Measurements from ENCODE around the gene NACA. TPM values are rescaled to one million over a fixed set of nuclear protein-coding genes. Genes with fewer than 3 reads are reported as not detected.
"Not testable (repeated sequence)": the region's sequence is repeated elsewhere in the genome, so short reads cannot be mapped to it uniquely, and the experiment has no call there.

NACA gene
- total RNA-seq, 1 donor from 2014 or later: 717 TPM

DNA sequence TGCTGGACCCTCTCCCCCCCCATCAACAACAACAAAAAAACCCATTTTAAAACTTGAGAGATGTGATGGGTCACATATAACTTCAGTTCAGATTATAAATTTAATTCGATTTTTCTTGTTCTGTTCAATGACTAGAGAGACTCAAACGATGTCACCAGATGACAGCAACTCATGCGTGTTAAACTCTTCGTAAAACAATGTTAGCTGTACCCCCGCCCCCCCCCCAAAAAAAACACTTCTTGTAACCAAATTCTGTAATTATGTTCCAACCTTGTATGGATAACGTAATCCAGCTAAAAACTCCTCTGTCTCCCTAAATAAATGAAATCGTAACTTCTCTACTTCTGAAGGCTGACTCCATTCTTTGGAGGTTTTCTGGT, 614 bp upstream of the NACA start:
- intact Hi-C loops (cut with micrococcal nuclease): loop anchor here (1.0 to 10.0 kb wide), 17 partner anchors 27 to 1029 kb away; partner anchors contain the start of genes CDK4, DDIT3, DNAJC14 and MARCHF9

DNA sequence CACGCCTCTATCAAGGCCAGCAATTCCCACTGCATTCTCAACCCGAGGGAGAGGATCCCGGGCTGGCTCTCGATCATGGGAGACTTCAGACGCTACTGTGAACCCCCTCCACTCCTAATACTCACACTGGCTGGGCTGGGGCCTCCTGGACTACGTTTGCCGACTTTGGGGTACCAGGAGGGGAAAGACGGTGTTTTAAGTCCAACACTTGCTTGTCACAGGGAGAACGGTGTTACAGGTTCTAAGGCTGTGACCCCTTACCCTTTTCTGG, 463 bp downstream of the NACA start:
- intact Hi-C loops (cut with micrococcal nuclease): loop anchor here (2.0 to 10.0 kb wide), 2 partner anchors 606 to 1030 kb away; partner anchors contain the start of genes CDK4, MARCHF9 and ZC3H10

DNA sequence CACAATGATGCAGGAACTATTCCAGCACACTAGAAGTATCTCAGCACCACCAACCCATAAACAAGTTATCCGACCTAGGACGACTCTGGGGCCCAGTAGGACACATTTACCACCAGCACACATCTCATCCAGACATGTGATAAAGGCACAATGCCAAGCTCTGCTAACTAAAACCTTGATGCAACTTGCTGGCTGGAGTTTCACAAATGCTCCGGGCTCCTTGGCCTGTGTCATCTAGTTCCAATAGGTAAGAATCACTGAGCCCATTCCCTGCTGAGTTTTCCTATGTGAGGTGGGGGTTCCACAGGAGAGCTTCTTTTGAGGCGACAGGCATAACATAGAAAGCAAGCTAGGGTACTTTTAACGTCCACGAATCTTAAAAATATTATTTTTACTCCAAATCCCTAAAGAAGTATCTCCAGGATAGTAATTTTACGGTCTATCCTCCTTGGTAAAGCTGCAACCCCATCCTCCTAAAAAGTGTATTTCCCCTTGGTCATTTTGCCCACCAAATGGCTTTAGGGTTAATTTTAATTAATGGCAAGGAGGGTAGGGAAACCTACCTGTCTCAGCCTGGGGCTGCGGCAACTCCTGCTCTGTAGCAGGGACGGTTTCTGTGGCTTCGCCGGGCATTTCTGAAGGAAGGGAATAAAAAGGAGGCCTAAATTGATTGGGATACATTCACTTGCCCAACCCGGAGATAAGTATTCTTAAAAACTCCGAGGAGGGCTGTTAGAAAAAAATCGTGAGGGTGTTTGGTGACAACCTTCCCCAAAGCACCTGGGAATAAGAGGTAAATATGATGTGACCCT, 1.0 kb downstream of the NACA start:
- intact Hi-C loops (cut with micrococcal nuclease): loop anchor here (2.0 to 10.0 kb wide), 2 partner anchors 605 to 1031 kb away; partner anchors contain the start of genes CDK4, MARCHF9 and ZC3H10

DNA sequence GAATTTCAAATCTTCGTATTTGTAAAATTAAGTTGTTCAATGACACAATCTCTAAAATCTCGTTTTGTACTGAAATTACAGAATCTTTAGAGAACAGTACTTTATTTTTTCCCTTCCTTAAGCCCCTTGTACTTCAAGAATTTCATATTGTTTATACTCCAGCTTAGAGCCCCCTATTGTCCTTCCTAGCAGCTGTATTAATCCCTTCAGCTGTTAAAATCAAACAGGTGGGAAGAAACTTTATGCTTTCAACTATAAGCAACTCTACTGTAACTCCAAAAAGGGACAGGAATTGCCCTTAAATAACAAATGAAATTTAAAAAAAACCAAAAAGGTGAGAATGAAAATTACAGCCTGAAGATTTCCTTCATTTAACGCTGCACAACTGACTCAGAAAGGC, 1.7 kb downstream of the NACA start:
- intact Hi-C loops (cut with micrococcal nuclease): loop anchor here (10.0 kb wide), 1 partner anchor 1031 kb away; the partner anchor contains the start of genes CDK4 and MARCHF9

DNA sequence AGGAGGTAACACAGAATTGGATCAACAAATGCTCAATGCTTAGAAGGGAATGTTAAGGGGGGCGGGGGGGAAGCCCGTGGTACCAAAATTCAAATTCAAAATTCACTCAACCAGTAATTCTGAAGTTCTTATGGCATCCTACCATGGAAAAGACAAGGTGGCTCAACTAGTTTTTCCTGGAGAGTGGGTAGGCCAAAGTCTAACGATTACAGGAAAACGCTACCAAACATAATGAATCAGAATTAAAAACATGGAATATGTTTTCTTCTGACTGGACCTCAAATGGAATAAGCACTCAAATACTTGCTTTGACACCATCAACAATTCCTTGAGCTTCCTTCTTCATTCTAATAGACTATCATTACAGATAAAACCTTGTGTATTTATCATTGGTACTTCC, 2.3 kb downstream of the NACA start:
- intact Hi-C loops (cut with micrococcal nuclease): loop anchor here (10.0 kb wide), 1 partner anchor 1032 kb away; the partner anchor contains the start of genes CDK4 and MARCHF9

DNA sequence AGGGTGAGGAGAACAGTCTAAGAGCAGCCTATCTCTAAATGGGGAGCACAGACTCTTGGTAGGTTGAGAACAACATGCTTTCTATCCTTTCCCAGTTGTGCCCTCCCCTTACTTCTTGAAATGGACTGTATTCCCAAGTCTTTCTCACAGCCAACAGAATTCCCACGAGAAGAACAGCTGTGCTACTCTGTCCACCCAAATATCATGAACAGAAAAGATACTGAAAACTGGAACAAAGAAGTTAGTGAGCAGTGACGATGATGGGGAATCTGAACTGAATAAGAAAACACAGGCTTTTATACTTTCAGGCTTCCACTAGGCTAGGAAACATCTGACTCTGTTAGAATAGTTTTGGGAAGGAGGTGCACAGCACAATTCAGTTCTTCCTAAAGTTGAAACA, 3.4 kb downstream of the NACA start:
- intact Hi-C loops (cut with micrococcal nuclease): loop anchor here (10.0 kb wide), 1 partner anchor 1033 kb away; the partner anchor contains the start of genes CDK4 and MARCHF9

DNA sequence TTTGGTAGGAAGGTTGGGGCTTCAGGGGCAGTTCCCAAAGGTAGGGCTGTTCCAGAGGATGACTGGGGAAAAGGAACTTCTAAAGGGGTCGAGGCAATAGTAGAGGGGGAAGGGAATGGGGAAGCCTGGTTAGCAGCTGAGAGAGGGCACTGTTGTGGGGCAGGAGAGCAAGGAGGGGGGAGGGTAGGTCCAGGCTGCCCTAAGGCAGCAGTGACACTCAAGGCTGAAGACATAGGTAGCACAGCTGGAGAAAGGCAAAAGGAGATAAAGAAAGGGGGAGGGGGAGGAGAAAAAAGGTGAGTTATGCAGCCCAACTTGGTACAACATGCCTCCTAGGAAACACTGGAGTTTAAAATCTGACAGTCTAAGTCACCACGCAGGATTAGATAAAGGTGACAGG, 3.9 kb downstream of the NACA start:
- intact Hi-C loops (cut with micrococcal nuclease): loop anchor here (10.0 kb wide), 1 partner anchor 1034 kb away; the partner anchor contains the start of genes CDK4 and MARCHF9

DNA sequence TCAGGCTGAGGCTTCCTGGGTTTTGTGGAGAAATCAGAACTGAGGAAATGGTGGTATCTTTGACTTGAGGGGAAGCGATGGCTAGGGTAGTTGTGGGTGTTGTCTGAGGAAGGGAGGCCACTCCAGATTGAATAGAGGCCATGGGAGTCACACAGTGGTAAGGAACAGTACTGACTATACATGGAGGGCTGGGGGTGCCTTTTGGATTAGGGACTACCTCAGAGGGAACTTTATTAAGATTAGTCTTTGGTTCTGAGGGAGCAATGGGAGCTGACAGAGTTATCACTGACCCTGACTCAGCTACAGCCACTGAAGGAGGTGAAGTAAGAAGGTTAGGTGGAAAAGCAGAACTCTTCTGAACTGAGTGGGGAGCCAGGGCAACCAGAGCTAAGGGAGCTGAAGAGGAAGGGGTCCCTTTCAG, 4.4 kb downstream of the NACA start:
- intact Hi-C loops (cut with micrococcal nuclease): loop anchor here (10.0 kb wide), 1 partner anchor 1034 kb away; the partner anchor contains the start of genes CDK4 and MARCHF9

DNA sequence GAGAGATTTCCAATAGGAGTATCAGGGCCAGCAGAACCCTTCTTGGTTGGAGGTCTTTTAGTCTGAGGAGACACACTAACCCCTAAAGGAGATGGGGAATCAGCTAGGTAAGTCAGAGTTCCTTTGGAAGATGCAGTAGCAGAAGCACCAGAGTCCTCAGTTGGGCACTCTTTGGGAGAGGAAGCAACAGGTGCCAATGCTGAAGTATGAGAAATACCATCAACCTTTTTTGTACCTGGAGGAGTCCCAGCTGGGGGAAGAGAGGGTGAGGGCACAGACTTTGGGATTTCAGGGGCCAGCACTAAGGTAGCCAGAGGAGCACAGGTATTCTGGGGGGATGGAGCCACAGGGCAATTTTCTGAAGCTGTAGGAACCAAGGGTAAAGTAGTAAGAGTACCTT, 6.0 kb downstream of the NACA start:
- intact Hi-C loops (cut with micrococcal nuclease): no loop called here

DNA sequence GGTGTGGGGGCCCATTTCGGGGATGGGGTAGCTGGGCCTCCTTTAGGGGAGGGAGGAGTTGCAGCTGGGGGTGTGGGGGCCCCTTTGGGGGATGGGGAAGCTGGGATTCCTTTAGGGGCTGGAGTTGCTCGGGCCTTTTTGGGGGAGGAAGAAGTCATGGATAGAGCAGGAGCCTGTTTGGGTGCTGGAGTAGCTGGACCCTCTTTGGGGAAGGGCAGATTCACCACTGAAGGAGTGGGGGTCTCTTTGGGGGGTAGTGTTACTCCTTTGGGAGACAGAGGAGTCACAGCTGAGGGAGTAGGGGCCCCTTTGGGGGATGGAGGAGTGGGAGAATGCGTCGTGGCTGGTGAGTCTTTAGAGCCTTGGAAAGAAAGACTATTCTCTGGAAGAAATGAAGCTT, 6.5 kb downstream of the NACA start:
- intact Hi-C loops (cut with micrococcal nuclease): no loop called here

DNA sequence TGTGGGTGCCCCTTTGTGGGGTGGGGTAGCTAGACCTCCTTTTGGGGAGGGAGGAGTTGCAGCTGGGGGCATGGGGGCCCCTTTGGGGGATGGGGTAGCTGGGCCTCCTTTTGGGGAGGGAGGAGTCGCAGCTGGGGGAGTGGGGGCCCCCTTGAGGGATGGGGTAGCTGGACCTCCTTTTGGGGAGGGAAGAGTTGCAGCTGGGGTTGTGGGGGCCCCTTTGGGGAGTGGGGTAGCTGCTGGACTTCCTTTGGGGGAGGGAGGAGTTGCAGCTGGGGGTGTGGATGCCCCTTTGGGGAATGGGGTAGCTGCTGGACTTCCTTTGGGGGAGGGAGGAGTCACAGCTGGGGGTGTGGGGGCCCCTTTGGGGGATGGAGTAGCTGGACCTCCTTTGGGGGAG, 7.0 kb downstream of the NACA start:
- intact Hi-C loops (cut with micrococcal nuclease): no loop called here

DNA sequence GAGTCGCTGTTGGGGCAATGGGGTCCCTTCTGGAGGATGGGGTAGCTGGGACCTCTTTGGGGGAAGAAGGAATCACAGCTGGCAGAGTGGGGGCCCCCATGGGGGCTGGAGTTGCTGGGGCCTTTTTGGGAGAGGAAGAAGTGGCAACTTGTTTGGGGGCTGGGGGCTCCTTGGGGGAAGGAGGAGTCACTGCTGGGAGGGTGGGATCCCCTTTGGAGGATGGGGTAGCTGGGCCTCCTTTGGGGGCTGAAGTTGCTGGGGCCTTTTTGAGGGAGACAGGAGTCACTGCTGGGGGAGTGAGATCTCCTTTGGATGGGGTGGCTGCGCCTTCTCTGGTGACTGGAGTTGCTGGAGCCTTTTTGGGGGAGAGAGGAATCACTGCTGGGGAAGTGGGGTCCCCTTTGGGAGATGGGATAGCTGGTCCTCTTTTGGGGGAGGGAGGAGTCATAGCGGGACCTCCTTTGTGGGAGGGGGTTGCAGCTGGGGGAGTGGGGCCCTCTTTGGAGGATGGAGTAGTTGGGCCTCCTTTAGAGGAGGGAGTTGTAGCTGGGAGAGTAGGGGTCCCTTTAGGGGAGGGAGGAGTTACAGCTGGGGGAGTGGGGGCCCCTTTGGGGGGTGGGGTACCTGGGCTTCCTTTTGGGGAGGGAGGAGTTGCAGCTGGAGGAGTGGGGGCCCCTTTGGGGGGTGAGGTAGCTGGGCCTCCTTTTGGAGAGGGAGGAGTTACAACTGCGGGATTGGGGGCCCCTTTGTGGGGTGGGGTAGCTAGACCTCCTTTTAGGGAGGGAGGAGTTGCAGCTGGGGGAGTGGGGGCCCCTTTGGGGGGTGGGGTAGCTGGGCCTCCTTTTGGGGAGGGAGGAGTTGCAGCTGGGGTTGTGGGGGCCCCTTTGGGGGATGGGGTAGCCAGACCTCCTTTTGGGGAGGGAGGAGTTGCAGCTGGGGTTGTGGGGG, 7.9 kb downstream of the NACA start:
- intact Hi-C loops (cut with micrococcal nuclease): no loop called here

DNA sequence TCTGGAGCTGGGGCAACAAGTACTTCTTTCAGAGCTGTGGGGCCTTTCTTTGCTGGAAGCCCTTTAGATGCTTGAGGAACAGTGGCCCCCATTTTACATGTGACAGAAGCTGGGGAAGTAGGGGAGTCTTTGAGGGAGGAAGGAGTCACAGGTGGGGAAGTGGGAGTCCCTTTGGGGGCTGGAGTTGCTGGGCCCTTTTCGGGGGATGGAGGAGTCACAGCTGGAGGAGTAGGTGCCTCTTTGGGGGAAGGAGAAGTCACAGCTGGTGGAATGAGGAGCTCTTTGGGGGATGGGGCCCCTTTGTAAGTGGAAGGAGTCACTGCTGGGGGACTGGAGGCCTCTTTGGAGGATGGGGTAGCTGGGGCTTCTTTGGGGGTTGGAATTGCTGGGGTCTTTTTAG, 8.6 kb downstream of the NACA start:
- intact Hi-C loops (cut with micrococcal nuclease): no loop called here

DNA sequence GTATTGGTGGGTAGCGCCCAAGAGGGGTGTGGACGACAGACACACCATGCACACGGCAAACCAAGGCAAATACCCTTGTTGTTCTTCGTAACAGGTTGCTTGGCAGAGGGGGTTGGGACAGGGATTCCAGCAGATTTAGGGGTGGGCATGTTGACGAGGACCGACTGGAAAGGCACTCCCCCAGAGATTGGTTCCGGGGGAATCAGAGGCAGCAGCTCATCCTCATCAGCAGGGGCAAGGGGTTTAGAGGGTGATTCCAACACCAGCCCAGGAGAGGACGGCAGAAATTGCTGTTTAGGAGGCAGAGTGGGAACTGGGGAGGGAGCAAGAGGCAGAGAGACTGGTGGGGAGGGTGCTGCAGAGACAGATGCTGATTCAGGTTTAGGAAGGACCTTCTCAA, 9.3 kb downstream of the NACA start:
- intact Hi-C loops (cut with micrococcal nuclease): no loop called here

DNA sequence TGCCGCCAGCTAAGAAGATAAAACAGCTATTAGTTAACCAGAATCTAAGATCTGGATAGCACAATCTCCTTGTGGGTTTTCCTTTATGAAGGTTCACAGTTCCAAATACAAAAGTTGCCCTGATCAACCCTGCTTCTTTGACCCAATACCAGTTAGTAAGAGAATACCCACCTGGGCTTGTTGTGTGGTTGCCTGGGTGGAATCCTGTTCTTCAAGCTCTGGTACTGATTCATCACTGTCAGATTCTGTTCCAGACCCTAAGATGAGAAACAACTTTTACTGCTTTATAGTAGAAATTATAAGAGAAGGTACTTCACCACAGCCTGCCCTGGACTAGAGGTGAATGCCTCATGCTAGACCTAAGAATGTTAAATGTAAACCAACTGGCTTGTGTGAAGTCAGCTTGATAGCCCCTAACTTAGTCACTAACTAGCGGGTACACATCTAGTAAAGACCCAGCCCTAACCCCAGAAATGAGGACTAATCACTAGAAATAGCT, 10.6 kb downstream of the NACA start:
- intact Hi-C loops (cut with micrococcal nuclease): no loop called here

DNA sequence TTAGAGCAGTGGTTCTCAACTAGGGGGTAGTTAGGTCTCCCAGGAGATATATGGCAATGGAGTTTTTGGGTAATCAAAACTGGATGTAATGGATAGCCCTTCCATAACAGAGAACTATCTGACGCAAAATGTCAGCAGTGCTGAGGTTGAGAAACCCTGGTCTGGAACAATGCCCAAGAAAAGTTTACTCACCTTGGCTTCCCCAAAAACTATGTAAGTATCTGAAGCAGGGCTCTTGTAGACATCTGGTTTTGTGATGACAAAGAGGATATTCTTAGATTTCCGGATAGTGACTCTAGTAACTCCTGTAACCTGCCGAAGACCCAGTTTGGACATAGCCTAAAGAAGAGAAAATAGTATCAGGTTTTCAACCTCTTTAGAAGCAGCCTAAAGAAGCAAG, 11.8 kb downstream of the NACA start:
- intact Hi-C loops (cut with micrococcal nuclease): no loop called here

DNA sequence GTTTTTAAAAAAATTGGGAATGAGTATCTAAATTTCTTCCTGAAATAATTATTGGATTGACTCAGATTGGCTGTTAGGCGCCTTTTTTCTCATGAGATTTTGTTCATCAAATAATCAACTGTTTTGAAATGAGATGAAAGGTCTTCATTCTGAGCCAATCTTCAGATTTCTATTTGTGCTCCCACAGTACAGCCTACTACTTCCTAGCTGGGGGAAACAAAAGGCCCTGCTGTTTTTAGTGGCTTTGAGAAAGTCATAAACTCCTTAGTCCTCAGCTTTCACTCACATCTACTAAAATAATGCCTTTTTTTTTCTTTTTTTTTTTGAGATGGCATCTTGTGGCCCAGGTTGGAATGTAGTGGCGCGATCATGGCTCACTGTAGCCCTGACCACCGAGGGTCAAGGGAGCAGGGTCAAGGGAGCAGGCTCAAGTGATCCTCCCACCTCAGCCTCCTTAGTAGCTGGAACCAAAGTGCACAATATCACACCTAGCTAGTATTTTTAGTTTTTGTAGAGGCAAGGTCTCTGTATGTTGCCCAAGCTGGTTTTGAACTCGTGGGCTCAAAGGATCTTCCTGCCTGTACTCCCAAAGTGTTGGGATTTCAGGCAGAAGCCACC, 15.2 kb downstream of the NACA start:
- intact Hi-C loops (cut with micrococcal nuclease): no loop called here

DNA sequence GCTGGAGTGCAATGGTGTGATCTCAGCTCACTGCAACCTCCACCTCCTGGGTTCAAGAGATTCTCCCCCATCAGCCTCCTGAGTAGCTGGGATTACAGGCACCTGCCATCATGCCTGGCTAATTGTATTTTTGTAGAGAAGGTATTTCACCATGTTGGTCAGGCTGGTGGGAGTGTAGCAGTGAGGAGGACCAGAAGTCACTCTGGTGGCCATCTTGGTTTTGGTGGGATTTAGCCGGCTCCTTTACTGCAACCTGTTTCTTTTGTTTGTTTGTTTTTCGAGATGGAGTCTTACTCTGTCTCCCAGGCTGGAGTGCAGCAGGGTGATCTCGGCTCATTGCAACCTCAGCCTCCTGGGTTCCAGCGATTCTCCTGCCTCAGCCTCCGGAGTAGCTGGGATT, 20.6 kb downstream of the NACA start:
- intact Hi-C loops (cut with micrococcal nuclease): not testable (repeated sequence)

DNA sequence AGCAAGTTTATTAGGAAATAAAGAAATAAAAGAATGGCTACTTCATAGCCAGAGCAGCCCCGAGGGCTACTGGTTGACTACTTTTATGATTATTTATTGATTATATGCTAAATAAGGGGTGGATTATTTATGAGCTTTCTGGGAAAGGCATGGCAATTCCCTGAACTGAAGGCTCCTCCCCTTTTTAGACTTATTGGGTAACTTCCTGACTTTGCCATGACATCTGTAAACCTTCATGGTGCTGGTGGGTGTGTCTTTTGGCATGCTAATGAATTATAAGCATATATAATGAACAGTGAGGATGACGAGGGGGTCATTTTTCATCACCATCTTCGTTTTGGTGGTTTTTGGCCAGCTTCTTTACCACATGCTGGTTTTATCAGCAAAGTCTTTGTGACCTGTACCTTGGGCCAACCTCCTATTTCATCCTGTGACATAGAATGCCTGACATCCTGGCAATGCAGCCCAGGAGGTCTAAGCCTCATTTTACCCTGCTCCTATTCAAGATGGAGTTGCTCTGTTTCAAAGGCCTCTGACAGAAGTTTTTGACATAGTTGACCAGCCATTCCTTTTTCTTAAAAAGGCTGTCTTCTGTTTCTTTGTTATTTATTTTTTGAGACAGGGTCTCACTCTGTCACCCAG, 26.0 kb downstream of the NACA start:
- intact Hi-C loops (cut with micrococcal nuclease): no loop called here

DNA sequence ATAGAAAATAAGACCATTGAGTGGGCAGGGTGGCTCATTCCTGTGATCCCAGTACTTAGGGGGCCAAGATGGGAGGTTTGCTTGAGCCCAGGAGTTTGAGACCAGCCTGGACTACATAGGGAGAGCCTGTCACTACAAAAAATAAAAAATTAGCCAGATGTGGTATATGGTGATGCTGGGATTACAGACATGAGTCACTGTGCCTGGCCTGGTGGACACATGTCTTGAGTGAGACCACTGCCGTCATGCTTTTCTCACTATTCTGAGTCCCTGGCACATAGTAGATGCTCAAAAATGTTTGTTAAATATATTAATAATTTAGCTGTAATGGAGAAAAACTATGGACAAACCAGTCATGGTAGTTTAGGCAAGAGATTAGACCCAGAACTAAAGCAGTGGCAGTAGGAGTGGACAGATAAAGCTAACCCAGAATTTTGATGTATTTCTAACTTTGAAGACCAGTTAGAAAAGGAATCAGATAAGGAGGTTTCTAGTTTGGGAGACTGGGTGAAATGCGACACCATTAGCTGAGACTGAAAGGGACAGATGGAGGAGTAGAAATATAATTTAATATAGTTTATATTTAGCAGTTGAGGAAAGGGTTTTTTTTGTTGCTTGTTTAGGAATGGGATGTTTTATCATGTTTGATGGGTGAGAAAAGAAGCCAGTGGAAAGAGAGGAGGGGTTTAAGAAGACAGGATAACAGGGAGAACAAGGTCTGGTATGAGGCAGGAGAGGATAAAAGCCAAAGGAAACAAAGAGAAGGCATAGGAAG, 29.6 kb downstream of the NACA start:
- intact Hi-C loops (cut with micrococcal nuclease): no loop called here

All from T-helper 1 cell treated with Interleukin-12 subunit alpha and Interleukin-12 subunit beta and Interleukin-4 antibody, amounts not matched to agents 30 ng/mL and 1 ng/mL, for 36 hours (primary cell).